Karpas-422 (cell line): ENCODE data around the gene ZNF593. TPM values are rescaled to one million over a fixed set of nuclear protein-coding genes. Genes with fewer than 3 reads are reported as not detected.

Experiments used
- DNase-seq: peaks from one replicate; pipeline ENCODE4 v3.0.0-alpha.2; 2015
- H2AFZ ChIP-seq: fragments of 200-600 bp; sonication (generic); 2 replicates; pipeline ENCODE4 v1.6.1; 2014; ENCODE audit warnings: antibody characterized with exemption, low read length, mixed read lengths
- H3K27ac ChIP-seq: fragments of 200-600 bp; sonication (generic); 2 replicates; pipeline ENCODE4 v1.5.1; 2014; ENCODE audit warnings: mild to moderate bottlenecking, low read length, moderate library complexity
- H3K27me3 ChIP-seq: fragments of 200-600 bp; sonication (generic); 2 replicates; pipeline ENCODE4 v1.6.1; 2014; ENCODE audit warnings: low read length, mixed read lengths
- H3K36me3 ChIP-seq: fragments of 200-600 bp; sonication (generic); 2 replicates; pipeline ENCODE4 v1.6.1; 2014; ENCODE audit warnings: low read length, mixed read lengths; ENCODE audit not compliant: insufficient read depth
- H3K4me1 ChIP-seq: fragments of 200-600 bp; sonication (generic); 2 replicates; pipeline ENCODE4 v1.6.1; 2014; ENCODE audit warnings: mild to moderate bottlenecking, low read length, mixed read lengths
- H3K4me2 ChIP-seq: fragments of 200-600 bp; sonication (generic); 2 replicates; pipeline ENCODE4 v1.6.1; 2014; ENCODE audit warnings: low read length, low read depth, mild to moderate bottlenecking; ENCODE audit not compliant: poor library complexity, severe bottlenecking
- H3K4me3 ChIP-seq: fragments of 200-600 bp; sonication (generic); 2 replicates; pipeline ENCODE4 v1.5.1; 2014; ENCODE audit warnings: mild to moderate bottlenecking, antibody characterized with exemption, low read length, mixed read lengths
- H3K79me2 ChIP-seq: fragments of 200-600 bp; sonication (generic); 2 replicates; pipeline ENCODE4 v1.6.1; 2014; ENCODE audit warnings: mild to moderate bottlenecking, low read length, mixed read lengths
- H3K9ac ChIP-seq: fragments of 200-600 bp; sonication (generic); 2 replicates; pipeline ENCODE4 v1.6.0; 2014; ENCODE audit warnings: low read length
- H3K9me2 ChIP-seq: fragments of 200-600 bp; sonication (generic), shearing (Covaris generic); replicated peaks from 2 replicates; pipeline ENCODE4 v1.6.0; 2014; ENCODE audit warnings: mild to moderate bottlenecking, low read length, moderate library complexity; ENCODE audit not compliant: insufficient read depth
- H3K9me3 ChIP-seq: fragments of 300-700, 200-600 bp; sonication (generic); 2 replicates; pipeline ENCODE4 v1.6.1; 2014; ENCODE audit warnings: low read length, mixed read lengths
- H4K20me1 ChIP-seq: fragments of 200-600 bp; sonication (generic); 2 replicates; pipeline ENCODE4 v1.6.1; 2014; ENCODE audit warnings: mild to moderate bottlenecking, antibody characterized with exemption, low read length, low read depth; ENCODE audit not compliant: insufficient read depth
- total RNA-seq: library from RNA; depleted of rRNA; stranded (reverse); fragments of >200 nt; shearing (Covaris generic); gene quantifications from 2 replicates; pipeline ENCODE4 v1.2.3, GENCODE V29; 2014; ENCODE audit warnings: low replicate concordance

The ZNF593 gene
- total RNA-seq, 1 experiment from 2014 or later: 58.5 TPM

GRCh38 chr1:26138974-26139558, 30.6 kb upstream of the ZNF593 start:
- Histone ChIP-seq H3K4me2 (no peak overlapping the region), H3K9me2 (no peaks in the 10 kb centered on the region), H3K27me3 (no peaks in the 10 kb centered on the region), H2AFZ (no peak overlapping the region), H3K9ac (no peak overlapping the region), H4K20me1 (no peaks in the 10 kb centered on the region), H3K27ac (no peak overlapping the region), H3K9me3 (no peaks in the 10 kb centered on the region), H3K79me2 (no peaks in the 10 kb centered on the region), H3K36me3 (no peaks in the 10 kb centered on the region), H3K4me1 (no peaks in the 10 kb centered on the region), H3K4me3 (no peak overlapping the region)
- no peak for DNase-seq

DNA sequence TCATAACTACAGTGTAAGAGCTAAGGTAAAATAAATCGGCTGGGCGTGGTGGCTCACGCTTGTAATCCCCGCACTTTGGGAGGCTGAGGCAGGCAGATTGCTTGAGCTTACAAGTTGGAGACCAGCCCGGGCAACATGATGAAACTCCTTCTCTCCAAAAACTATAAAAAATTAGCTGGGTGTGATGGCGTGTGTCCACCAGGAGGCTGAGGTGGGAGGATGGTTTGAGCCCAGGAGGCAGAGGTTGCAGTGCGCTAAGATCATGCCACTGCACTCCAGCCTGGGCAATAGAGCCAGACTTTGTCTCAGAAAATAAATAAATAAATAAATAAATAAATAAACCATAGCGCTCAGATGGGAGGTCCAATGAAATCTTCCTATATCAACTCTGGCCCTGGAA, 27.5 kb upstream of the ZNF593 start:
- no peak for DNase-seq
- H3K36me3 ChIP-seq: no peaks in the 10 kb centered on the region
- no peak overlapping the region for H3K9ac ChIP-seq
- no peaks in the 10 kb centered on the region for H3K79me2 ChIP-seq
- no peak overlapping the region for H3K4me3 ChIP-seq
- H3K27me3 ChIP-seq: no peaks in the 10 kb centered on the region
- no peaks in the 10 kb centered on the region for H3K9me2 ChIP-seq
- H2AFZ ChIP-seq: no peak overlapping the region
- H3K4me1 ChIP-seq: no peaks in the 10 kb centered on the region
- H3K9me3 ChIP-seq: no peaks in the 10 kb centered on the region
- H3K4me2 ChIP-seq: no peak overlapping the region
- H4K20me1 ChIP-seq: no peaks in the 10 kb centered on the region
- H3K27ac ChIP-seq: no peak overlapping the region

DNA sequence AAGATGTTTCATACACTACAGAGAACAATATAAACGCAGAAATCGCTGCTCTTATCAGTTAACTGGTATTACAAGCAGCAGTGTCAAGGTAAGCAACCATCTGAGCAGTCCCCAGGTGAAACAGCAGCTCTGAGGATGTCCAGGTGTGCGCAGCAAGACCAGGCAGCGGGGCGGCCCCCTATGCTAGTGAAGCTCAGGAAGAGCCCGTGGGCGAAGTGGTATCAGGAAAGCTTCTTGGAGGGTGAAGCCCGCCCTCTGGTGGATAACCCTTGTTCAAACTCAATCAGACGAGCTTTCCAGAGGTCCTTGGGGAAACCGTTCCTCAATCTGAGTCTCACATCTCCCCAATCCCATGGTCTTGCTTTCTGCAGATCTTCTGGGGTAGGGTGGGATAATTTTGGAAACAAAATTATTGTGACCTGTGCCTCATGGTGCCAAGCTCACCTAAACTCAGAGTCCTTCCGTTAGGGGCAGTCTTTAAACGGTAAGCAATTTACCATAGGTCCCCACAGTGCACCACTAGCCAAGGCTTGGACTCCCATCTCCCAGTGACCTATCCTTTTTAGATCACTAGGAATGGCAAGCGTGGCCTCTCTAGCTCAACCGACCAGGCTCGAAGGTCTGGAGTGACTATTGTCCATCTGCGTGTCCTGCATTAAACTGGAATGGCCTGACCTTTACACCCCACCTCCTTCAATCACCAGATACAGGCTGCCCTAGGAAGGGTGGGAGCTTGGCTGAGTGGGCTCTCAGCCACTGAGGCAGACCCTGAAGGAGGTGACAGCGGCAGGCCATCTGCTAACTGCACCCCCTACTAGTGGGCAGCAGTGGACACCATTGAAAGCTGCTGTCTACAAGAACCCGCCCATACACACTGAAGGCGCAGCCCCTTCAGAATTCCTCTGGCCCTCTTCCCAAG, 24.4 kb upstream of the ZNF593 start:
- Histone ChIP-seq H3K9ac (no peak overlapping the region), H3K79me2 (no peaks in the 10 kb centered on the region), H3K9me3 (no peaks in the 10 kb centered on the region), H3K9me2 (no peaks in the 10 kb centered on the region), H4K20me1 (no peaks in the 10 kb centered on the region), H3K36me3 (no peaks in the 10 kb centered on the region), H3K4me1 (no peaks in the 10 kb centered on the region), H3K27me3 (no peaks in the 10 kb centered on the region), H2AFZ (no peak overlapping the region), H3K27ac (no peak overlapping the region), H3K4me2 (no peak overlapping the region), H3K4me3 (no peak overlapping the region)
- peak; percentile 86 for DNase-seq

DNA sequence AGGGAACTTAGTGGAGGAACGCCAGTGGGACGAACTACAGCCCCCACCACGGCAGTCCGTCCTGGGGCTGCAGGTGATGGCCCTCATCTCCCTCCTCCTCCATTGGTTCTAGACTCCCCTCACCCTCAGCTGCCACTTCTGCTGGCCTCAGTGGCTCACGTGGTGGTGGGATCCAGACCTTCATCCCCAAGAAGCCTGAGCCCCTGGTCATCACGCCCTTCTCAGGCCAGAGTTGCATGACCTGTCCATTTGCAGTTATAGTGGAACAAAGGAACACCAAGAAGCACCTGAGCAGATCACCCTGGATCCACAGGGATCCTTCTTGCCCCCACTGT, 23.8 kb upstream of the ZNF593 start:
- Histone ChIP-seq H3K4me1 (no peaks in the 10 kb centered on the region), H3K79me2 (no peaks in the 10 kb centered on the region), H3K9me2 (no peaks in the 10 kb centered on the region), H3K27ac (no peak overlapping the region), H3K9ac (no peak overlapping the region), H3K9me3 (no peaks in the 10 kb centered on the region), H3K4me2 (no peak overlapping the region), H3K36me3 (no peaks in the 10 kb centered on the region), H4K20me1 (no peaks in the 10 kb centered on the region), H3K27me3 (no peaks in the 10 kb centered on the region), H2AFZ (no peak overlapping the region), H3K4me3 (no peak overlapping the region)
- DNase-seq: no peak

- no peaks in the 10 kb centered on the region for H4K20me1 ChIP-seq
Measured at GRCh38 chr1:26148887-26149286, 20.8 kb upstream of the ZNF593 start.

DNA sequence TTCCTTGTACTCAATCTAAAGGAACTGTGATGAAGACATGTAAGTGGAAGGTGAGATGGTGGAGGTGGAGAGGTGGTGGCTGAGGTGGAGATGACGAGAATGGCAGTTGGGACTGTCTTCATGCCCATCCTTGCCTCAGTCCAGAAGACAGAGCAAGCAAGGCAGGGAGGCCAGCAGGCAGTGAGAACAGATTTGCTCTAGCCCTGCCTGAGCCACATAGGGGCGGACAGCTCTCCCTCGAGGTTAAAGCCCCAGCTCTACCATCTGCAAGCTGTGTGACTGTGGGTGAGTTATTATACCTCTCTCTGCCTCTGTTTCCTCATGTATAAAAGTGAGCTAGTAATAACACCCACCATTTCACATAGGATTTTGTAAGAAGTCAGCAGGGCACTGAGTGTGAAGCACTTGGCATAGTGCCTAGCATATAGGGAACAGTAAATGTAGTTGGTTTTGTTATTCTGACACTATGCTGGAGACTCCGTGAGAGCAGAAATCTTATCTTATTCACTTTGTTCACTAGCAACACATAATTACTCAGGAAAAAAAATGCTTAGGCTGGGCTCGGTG, 15.7 kb upstream of the ZNF593 start:
- no peaks in the 10 kb centered on the region for H3K79me2 ChIP-seq
- no peak overlapping the region for H2AFZ ChIP-seq
- DNase-seq: no peak
- no peaks in the 10 kb centered on the region for H3K36me3 ChIP-seq
- no peak overlapping the region for H3K9ac ChIP-seq
- H3K27ac ChIP-seq: no peak overlapping the region
- H3K4me1 ChIP-seq: no peaks in the 10 kb centered on the region
- no peaks in the 10 kb centered on the region for H4K20me1 ChIP-seq
- no peaks in the 10 kb centered on the region for H3K27me3 ChIP-seq
- no peaks in the 10 kb centered on the region for H3K9me3 ChIP-seq
- no peak overlapping the region for H3K4me3 ChIP-seq
- H3K9me2 ChIP-seq: no peaks in the 10 kb centered on the region
- no peak overlapping the region for H3K4me2 ChIP-seq

More at GRCh38 chr1:26148887-26149286, 20.8 kb upstream of the ZNF593 start:
- Histone ChIP-seq H3K27ac (no peak overlapping the region), H3K9me2 (no peaks in the 10 kb centered on the region), H3K79me2 (no peaks in the 10 kb centered on the region), H3K36me3 (no peaks in the 10 kb centered on the region), H3K4me2 (no peak overlapping the region), H3K9me3 (no peaks in the 10 kb centered on the region), H3K4me1 (no peaks in the 10 kb centered on the region), H2AFZ (no peak overlapping the region), H3K9ac (no peak overlapping the region), H3K27me3 (no peaks in the 10 kb centered on the region), H3K4me3 (no peak overlapping the region)
- no peak for DNase-seq

- Histone ChIP-seq H2AFZ (no peak overlapping the region), H3K27me3 (no peaks in the 10 kb centered on the region), H3K9me3 (no peaks in the 10 kb centered on the region), H3K4me2 (no peak overlapping the region), H3K4me3 (no peak overlapping the region), H3K9me2 (no peaks in the 10 kb centered on the region), H3K9ac (no peak overlapping the region), H3K79me2 (no peaks in the 10 kb centered on the region), H3K27ac (no peak overlapping the region), H3K4me1 (no peaks in the 10 kb centered on the region), H3K36me3 (no peaks in the 10 kb centered on the region), H4K20me1 (no peaks in the 10 kb centered on the region)
- no peak for DNase-seq
Measured at GRCh38 chr1:26154750-26155149, 15.0 kb upstream of the ZNF593 start.

DNA sequence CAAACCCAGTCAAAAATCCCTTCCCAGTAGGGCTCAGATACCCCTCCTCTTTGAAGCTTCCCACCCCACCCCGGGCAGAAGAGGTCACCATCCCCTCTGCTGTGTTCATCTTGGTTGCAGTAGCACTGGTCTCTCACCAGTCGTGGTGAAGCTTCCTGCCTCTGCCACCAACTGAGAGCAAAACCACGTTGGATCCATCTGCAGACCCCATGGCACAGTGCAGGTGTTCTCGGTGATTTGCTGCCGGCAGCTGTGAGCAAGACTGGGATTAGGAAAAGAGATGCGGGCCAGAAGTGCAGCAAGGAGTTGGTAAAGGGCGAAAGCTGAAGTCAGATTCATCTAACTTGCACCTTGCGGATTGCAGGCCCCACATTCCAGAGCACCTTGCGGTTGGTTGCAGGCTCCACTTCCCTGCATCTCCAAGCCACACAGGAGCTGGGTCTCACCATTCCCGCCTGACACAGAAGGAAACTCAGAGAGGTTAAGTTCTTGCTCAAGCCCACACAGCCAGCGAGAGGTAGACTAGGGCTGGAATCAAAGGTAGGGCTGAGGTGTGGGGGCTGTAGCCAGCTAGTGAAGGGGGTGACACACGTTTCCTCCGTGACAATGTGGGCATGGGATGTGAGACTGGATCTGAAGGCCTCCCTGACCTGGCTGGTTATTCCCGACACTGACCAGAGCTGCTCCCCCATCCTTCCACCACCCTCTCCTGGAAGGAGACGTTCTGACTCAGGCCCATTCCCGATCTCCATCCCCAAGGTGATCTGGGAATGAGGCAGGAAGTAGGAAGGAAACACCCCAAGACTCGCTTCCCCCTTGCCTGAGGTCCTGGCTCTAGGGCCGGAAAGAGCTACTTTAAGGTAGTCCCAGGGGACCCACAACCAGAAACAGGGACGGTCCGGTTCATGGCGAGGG, 14.1 kb upstream of the ZNF593 start:
- no peak for DNase-seq
- H3K9ac ChIP-seq: no peak overlapping the region
- H3K4me3 ChIP-seq: no peak overlapping the region
- H3K36me3 ChIP-seq: no peaks in the 10 kb centered on the region
- no peaks in the 10 kb centered on the region for H3K9me2 ChIP-seq
- no peaks in the 10 kb centered on the region for H3K9me3 ChIP-seq
- H2AFZ ChIP-seq: no peak overlapping the region
- no peak overlapping the region for H3K4me2 ChIP-seq
- no peaks in the 10 kb centered on the region for H4K20me1 ChIP-seq
- no peaks in the 10 kb centered on the region for H3K4me1 ChIP-seq
- H3K27ac ChIP-seq: no peak overlapping the region
- H3K27me3 ChIP-seq: no peaks in the 10 kb centered on the region
- H3K79me2 ChIP-seq: no peaks in the 10 kb centered on the region
